Muscle layer of colon (tissue), 2 donors: ENCODE measurements around the gene GABRD.

Source experiments
- H3K27ac ChIP-seq: one replicate; pipeline ENCODE4 v1.7.0; 2013; ENCODE audit warnings: low read depth, mild to moderate bottlenecking, low read length, moderate library complexity
- H3K27me3 ChIP-seq, 2 donors: one replicate each; pipeline ENCODE4 v1.7.0; 2013; ENCODE audit warnings: low read length in 2 of 2, mild to moderate bottlenecking in 2 of 2; ENCODE audit not compliant: insufficient read depth in 2 of 2, control insufficient read depth in 1 of 2
- H3K36me3 ChIP-seq: one replicate; pipeline ENCODE4 v1.7.0; 2013; ENCODE audit warnings: mild to moderate bottlenecking, low read length; ENCODE audit not compliant: insufficient read depth
- H3K4me1 ChIP-seq: one replicate; pipeline ENCODE4 v1.7.0; 2013; ENCODE audit warnings: mild to moderate bottlenecking, low read length; ENCODE audit not compliant: insufficient read depth
- H3K4me3 ChIP-seq, 2 donors: one replicate each; pipeline ENCODE4 v1.7.0; 2013; ENCODE audit warnings: low read length in 2 of 2, low read depth in 1 of 2, mild to moderate bottlenecking in 1 of 2, moderate library complexity in 1 of 2
- H3K9ac ChIP-seq: one replicate; pipeline ENCODE4 v1.7.0; 2013; ENCODE audit warnings: low read length
- H3K9me3 ChIP-seq: one replicate; pipeline ENCODE4 v1.7.0; 2013; ENCODE audit warnings: mild to moderate bottlenecking, low read length
- donor health status: abdominal sarcoma.
- donor health status: Adenocarcinoma of cecum.

GABRD gene

DNA sequence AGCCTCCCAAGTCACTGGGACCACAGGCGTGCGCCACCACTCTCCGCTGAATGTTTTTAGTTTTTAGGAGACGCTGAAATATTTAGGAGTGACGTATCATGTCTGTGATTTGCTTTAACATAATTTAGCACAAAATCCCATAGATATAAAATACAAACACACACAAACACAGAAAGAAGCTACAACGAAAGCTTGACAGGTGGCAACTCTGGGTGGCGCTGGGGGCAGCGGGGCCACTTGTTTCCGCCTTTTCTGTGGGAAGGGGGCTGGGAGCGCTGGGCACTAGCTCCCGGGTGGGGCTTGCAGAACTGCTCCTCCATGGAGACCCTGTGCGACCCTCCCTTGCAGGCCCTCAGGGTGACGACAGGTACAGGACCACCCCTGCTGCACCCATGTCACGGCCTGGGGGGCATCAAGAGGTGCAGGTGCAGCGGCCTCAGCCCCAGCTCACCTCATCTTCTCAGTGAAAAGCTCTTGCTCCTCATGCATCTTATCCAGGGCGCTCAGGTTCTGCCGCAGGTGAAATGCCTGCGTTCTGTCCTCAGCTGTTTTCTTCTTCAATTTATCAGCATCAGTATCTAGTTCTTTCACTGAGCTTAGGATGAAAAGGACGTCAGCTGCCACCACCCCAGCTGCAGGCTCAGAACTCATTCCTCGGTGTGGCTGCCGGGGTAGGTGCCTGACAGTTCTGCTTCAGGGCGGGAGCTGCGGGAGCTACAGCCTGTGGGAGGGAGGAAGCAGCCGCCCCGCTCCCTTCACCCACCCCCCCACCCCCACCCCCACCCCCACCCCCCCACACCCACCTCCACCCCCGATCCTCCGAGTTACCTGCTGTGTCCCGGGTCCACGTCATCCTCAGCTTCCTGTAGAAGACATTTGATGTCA, 30.8 kb upstream of the GABRD start:
- Histone ChIP-seq H3K9me3 (no peaks in the 10 kb centered on the region), H3K27me3 (peaks cover 0 to 8% of the 10 kb centered on the region in 2 donors), H3K27ac (no peak overlapping the region), H3K36me3 (no peaks in the 10 kb centered on the region), H3K4me3 (no peak overlapping the region), H3K4me1 (no peaks in the 10 kb centered on the region), H3K9ac (no peak overlapping the region)

DNA sequence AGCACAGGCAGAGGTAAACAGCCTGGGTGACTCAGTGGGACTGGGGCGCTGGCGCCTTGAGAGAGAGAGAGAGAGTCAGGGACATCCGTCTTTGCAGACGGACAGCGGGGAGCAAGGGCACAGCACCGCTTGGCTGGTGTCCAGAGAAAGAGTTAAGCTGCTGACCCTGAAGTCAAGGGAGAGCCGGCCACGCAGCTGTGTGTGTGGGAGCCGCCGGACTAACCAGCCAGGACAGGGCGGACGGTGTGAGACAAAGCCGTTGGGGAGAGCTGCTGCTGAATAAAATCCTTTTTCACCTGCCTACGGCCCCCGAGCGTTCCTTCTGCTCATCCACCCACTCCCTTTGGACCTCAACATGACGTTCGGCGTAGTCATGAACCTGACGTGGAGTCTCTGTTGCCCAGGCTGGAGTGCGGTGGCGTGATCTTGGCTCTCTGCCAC, 30.0 kb upstream of the GABRD start:
- no peak overlapping the region for H3K4me3 ChIP-seq
- no peak overlapping the region for H3K9ac ChIP-seq

DNA sequence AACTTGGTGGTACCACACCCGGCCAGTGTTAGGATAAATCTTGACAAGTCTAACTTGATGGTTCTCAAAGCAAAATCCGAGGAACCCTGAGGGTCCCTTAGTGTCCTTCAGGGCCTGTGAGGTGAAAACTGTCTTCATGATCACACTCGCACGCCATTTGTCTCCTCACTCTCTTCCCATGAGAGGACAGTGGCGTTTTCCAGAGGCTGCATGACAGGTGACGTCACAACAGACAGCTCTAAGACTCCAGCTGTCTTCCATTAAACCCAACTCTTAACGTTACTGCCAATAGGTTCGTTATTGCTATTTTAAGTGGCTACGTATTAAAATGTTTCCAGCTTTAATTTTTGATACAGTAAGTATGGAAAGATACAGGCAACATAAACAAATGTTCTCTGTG, 29.4 kb upstream of the GABRD start:
- Histone ChIP-seq H3K9me3 (no peaks in the 10 kb centered on the region), H3K27me3 (peaks cover 0 to 12% of the 10 kb centered on the region in 2 donors), H3K36me3 (no peaks in the 10 kb centered on the region), H3K4me3 (no peak overlapping the region), H3K27ac (no peak overlapping the region), H3K4me1 (no peaks in the 10 kb centered on the region), H3K9ac (no peak overlapping the region)

More for the DNA sequence above, 30.0 kb upstream of the GABRD start:
- no peaks in the 10 kb centered on the region for H3K36me3 ChIP-seq
- no peaks in the 10 kb centered on the region for H3K4me1 ChIP-seq
- H3K27ac ChIP-seq, result no peak overlapping the region
- peaks cover 0 to 8% of the 10 kb centered on the region in 2 donors for H3K27me3 ChIP-seq
- H3K9me3 ChIP-seq, result no peaks in the 10 kb centered on the region

DNA sequence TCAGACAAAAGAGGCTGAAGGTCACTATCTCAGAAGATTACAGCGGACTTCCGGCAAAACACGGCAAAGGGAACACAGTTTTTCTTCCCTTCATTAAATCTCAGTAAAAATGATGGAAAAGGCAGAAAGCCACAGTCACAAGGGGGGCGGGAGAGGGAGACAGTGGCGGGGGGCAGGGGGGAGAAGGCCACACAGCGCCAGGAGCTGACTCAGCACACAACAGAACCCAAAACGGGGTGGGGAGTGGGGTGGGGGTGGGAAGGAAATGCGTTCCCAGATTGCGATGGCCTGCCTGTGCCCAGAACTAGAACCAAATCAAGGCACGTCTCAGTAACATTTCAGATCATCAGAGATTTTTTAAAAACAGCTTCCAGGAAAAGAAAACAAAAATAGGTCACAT, 28.9 kb upstream of the GABRD start:
- no peak overlapping the region for H3K27ac ChIP-seq
- no peaks in the 10 kb centered on the region for H3K4me1 ChIP-seq
- H3K9me3 ChIP-seq, result no peaks in the 10 kb centered on the region
- H3K4me3 ChIP-seq, result no peak overlapping the region
- no peaks in the 10 kb centered on the region for H3K36me3 ChIP-seq
- H3K9ac ChIP-seq, result no peak overlapping the region
- peaks cover 0 to 13% of the 10 kb centered on the region in 2 donors for H3K27me3 ChIP-seq

DNA sequence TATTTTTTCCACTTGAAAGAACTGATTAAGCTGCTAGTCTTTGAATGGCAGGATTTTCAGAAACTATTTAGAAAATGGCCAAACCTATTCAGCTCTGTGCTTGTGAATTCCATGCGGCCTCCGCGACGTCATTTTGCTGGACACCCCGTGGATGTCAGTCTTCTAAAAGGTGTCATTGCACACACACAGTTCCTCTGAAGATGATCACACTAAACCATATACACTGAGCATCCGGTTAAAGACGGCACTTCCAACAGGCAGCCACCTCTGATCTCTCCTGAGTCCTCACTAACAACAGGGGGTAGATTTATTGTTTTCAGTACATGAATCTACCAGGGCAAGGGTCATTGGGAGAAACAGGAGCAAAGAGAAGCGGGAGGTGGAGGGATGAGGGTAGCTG, 24.6 kb upstream of the GABRD start:
- Histone ChIP-seq H3K27ac (no peak overlapping the region), H3K4me1 (no peaks in the 10 kb centered on the region), H3K4me3 (no peak overlapping the region), H3K36me3 (no peaks in the 10 kb centered on the region), H3K27me3 (peaks cover 0 to 5% of the 10 kb centered on the region in 2 donors), H3K9ac (no peak overlapping the region), H3K9me3 (no peaks in the 10 kb centered on the region)

DNA sequence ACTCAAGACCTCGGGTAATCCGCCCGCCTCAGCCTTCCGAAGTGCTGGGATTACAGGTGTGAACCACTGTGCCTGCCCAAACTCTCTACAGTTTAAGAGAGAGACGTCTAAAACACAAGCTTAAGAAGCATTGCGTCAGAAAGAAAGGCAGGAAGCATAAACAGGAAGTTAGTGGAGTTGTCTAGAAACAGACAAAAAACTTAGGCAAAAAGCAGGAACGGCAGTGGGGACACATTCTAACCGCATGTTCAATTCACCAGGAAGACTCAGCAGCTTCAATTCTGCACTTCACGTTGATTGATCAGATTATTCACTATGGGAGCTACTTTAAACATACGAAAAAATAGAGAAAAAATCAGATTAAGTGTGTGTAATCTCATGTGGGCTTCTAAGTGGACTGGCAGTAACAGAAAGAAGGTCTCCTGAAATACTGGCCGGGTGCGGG, 22.9 kb upstream of the GABRD start:
- H3K9ac ChIP-seq, result no peak overlapping the region
- peaks cover 0 to 5% of the 10 kb centered on the region in 2 donors for H3K27me3 ChIP-seq
- H3K4me3 ChIP-seq, result no peak overlapping the region
- no peak overlapping the region for H3K27ac ChIP-seq
- H3K9me3 ChIP-seq, result no peaks in the 10 kb centered on the region
- H3K36me3 ChIP-seq, result no peaks in the 10 kb centered on the region
- no peaks in the 10 kb centered on the region for H3K4me1 ChIP-seq

DNA sequence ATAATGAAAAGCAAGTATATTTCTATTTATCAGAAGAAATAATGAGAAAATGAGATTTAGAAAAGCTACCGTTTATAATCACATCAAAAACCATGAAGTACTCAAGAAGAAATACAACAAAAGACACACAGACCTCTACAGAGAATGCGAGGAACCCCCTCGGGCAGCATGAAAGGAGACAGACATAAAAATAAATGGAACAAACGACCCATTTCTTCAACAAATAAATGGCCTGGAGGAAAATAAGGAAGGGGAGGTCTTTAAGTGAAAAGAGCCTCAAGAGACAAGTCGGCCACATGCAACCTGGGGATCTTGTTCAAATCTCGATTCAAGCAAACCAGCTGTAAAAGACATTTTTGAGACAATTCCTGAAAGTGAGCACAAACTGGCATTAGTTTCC, 21.6 kb upstream of the GABRD start:
- no peaks in the 10 kb centered on the region for H3K9me3 ChIP-seq
- no peak overlapping the region for H3K4me3 ChIP-seq
- H3K4me1 ChIP-seq, result no peaks in the 10 kb centered on the region
- no peak overlapping the region for H3K27ac ChIP-seq
- H3K36me3 ChIP-seq, result no peaks in the 10 kb centered on the region
- H3K27me3 ChIP-seq, result peaks cover 0 to 5% of the 10 kb centered on the region in 2 donors
- H3K9ac ChIP-seq, result no peak overlapping the region

DNA sequence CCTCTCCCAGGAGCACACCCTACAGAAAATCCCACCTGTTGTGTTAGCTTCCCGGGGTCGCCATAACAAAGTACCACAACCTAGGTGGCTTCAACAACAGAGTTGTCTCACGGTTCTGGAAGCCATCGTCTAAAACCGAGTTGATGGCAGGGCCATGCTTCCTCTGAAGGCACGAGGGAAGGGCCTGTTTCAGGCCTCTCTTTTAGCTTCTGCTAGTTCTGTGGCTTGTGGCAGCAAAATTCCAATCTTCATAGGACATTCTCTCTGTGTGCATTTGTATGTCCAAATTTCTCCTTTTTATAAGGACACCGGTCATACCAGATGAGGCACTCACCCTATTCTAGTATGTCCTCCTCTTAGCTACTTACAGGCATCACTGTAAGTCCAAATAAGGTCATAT, 18.7 kb upstream of the GABRD start:
- Histone ChIP-seq H3K27ac (no peak overlapping the region), H3K9me3 (no peaks in the 10 kb centered on the region), H3K4me1 (no peaks in the 10 kb centered on the region), H3K4me3 (no peak overlapping the region), H3K36me3 (no peaks in the 10 kb centered on the region), H3K27me3 (peaks cover 8 to 14% of the 10 kb centered on the region in 2 donors), H3K9ac (no peak overlapping the region)

DNA sequence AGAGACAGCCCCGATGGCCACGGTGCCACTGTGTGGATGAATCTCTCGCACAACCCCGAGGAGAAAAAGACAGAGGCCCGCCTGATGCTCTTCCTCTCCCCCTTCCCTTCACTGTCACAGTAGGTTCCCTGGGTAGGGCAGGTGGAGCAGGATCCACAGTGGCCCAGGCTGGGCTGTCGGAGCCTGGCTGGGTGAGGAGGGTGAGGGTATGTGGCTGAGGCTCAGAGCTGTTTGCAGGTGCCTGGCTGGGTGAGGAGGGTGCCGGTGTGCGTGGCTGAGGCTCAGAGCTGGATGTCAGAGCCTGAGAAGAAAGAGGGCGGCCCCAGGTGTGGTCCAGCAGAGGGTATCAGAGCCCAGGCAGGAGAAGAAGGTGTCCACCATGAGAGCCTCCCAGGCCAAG, 18.3 kb upstream of the GABRD start:
- Histone ChIP-seq H3K9me3 (no peaks in the 10 kb centered on the region), H3K36me3 (no peaks in the 10 kb centered on the region), H3K4me3 (no peak overlapping the region), H3K4me1 (no peaks in the 10 kb centered on the region), H3K27ac (no peak overlapping the region), H3K27me3 (peaks cover 8 to 14% of the 10 kb centered on the region in 2 donors), H3K9ac (no peak overlapping the region)

DNA sequence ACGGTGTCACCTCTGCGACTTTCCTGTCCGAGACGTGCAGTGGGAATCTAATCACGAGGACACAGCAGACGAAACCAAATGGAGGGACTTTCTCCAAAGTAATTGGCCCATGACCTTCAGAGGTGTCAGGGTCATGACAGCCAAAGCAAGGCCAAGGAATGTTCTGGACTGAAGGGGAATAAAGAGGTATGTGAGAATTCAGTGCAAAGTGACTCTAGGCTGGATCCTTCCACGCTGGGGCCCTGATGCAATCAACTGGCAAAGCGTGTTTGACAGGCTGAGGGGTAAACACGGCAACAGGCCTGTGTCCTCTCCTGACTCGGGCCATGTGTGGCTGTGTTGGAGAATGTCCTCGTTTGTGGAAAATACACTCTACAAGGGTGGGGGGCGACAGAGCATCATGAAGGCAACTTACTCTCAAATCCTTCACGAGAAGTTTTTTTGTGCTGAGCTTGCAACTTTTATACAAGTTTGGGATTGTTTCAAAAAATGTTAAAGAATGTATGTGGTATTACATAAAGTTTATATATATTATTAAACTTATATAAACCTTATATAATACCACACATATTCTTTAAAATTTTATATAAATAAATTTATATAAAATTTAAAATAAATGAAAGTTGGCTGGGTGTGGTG, 17.3 kb upstream of the GABRD start:
- Histone ChIP-seq H3K4me3 (no peak overlapping the region), H3K9me3 (no peaks in the 10 kb centered on the region), H3K36me3 (no peaks in the 10 kb centered on the region), H3K27ac (no peak overlapping the region), H3K4me1 (no peaks in the 10 kb centered on the region), H3K9ac (no peak overlapping the region), H3K27me3 (peaks cover 8 to 14% of the 10 kb centered on the region in 2 donors)

DNA sequence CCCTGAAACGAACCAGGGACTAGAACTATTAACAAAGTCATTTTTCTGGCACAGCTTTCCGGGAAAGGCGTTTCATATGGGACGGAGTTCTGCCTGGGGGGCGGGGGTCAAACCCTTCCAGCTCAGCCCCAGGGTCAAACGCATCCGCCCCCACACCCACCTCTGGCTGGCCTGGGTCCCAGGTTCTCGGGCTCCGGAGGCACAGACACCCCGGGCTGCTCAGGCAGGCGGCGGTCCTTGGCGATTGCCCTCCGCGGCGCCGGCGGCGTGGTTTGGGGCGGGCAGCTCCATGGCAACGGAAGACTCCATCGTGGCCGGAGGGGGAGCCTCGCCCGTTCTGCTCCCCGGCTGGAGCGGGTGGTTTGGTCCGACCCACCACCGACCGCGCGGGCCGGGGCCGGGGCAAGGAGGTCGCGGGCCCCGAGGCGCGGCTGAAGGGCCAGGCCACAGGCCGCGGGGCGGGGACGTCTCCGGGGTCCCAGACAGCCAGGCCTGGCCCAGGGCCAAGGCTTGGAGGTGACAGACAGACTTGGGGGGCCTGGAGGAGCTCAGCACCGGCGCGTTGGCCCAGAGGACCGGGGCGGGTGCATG, 15.5 kb upstream of the GABRD start, which contains the start of gene CFAP74:
Gene CFAP74, minus strand, starts transcription at position 246 of the 591 bp plus-strand sequence. CDS start 12,830 bp downstream, outside the sequence.
- Histone ChIP-seq H3K27me3 (peaks cover 8 to 14% of the 10 kb centered on the region in 2 donors), H3K4me1 (no peaks in the 10 kb centered on the region), H3K4me3 (no peak within 1 kb of the TSS), H3K9ac (no peak within 1 kb of the TSS), H3K9me3 (no peaks in the 10 kb centered on the region), H3K27ac (no peak within 1 kb of the TSS), H3K36me3 (no peaks in the 10 kb centered on the region)
